MV-4-11 (cell line): ENCODE measurements around the gene FRMPD2.
"Not testable (repeated sequence)": the region's sequence is repeated elsewhere in the genome, so short reads cannot be mapped to it uniquely, and the experiment has no call there.

Source experiments
- DNase-seq: peaks from one replicate; lab custom pipeline; 2025; lab: John Stamatoyannopoulos, UW

Gene FRMPD2

DNA sequence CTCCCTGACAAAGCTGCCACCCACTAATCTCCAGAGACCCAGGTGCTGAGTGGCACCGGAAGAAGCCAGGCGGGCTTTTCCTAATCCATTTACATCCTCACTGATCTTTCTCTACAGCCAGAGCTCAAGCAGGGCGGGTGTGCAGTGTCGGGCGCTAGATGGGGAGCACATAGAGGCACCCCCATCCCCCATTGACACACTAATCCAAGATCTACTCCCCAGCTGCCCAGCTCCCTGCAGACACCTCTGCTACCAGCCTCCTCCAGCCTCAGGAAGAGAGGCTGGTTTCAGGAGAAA is 22.2 kb downstream of the FRMPD2 start:
- DNase-seq: no peak

DNA sequence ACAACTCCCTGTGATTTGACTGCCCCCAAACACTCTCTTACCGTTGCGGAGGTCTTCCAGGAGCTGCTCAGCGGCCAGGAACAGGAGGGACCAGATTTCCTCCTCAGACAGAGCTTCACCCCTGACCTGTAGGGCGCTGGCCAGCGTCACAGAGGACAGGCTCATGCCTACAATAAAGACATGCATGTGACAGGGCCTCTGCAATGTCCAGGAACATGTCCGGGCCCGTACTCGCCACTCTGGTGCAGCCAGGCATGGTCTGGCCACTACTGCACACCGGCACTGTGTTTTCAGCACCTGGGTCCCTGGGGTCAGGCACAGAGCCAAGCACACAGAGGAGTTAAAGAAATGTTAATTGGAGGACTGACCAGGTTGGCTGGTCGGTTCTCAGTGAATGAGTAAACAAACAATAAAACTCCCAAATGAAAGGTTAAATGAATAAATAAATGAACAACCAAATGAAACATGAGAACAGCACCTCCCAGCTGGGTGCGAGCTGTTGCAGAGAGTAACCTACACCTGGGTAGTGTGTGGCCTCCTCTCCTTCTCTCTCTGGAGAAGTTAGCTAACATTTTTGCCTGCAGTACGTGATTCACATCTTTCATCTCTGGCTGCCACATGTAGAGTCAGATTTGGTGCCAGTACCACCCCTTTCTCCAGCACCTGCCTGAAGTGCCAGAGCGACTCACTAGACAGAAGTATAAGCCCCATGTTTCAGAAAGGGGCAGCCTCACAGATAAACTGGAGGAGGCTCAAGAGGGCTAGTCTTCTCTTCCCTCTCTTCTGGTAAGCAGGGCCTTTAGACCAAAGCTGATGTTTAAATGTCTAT is 22.8 kb downstream of the FRMPD2 start:
- no peak for DNase-seq

DNA sequence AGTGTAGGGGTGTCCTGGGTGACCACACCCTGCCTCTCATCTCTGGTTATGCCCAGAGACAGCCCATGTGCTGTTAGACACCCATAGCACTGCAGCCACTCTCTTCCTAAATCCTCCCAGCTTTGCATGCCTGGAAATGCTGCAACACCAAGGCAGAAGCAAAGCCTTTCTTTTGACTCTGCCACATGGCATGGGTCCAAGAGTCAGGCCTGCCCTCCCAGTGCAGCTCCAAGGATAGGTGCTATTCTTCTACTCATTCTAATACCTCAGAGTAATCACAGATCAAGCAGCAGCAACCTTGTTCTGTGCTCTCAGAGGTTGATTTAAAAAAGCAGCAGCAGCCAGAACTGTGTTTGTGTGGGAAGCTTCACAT is 23.4 kb downstream of the FRMPD2 start:
- DNase-seq: no peak

DNA sequence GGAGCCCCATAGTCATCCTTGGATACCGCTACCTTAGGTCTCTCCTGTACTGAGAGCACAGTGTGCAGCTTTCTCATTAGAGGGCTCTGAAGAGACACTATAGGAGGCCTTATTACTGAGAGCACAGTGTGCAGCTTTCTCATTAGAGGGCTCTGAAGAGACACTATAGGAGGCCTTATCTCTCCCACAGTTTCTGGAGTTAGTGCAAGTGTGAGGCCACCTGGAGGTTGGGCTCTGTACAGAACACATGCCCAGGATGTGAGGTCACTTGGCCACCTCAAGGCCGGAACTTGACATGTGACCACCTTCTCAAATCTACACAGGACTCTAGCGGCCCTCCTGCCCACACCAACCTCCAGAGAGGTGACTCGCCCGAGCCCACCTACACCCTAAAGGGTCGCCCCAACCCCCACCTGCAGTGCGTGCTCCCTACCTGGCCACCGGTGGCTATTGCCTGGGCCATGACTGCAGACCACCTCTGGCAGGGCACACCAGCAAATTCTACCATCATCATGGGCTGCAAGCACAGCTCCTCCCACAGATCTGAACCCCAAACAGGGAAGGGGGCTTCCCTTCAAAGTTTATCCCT is 24.6 kb downstream of the FRMPD2 start:
- DNase-seq: no peak

DNA sequence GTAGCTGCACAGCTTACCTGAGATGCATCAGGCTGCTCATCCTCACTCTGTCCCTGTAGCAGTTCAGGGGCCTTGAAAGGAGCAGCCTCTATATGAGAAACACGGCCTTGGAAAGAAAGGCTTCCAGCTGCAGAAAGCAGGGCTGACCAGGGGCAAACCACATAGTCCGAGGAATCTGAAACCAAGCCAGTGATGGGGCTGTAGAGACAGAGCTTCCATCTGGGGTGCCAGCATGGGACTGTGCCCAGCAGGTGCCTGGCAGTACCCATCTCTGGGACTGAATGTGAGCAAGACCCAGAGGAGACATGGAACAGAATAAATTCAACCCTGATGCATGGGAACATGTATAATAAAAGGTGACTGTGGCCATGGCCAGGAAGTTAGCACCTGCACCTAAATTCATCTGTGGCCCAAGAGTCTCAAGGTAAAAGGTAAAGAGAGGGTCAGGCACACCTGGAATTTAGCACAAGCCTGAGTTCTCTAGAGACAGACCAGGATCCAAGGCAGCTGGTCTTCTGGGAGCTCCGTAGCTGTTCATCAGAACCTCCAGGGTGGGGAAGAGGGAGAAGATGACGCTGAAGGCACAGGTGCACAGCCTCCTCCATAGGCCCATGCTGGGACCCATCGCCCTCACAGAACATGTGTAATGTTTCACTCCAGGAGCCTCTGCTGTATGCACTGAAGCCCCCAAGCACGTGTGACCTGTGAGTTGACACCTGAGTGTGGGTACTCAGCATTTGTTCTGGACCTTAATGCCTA is 25.3 kb downstream of the FRMPD2 start:
- DNase-seq: no peak

DNA sequence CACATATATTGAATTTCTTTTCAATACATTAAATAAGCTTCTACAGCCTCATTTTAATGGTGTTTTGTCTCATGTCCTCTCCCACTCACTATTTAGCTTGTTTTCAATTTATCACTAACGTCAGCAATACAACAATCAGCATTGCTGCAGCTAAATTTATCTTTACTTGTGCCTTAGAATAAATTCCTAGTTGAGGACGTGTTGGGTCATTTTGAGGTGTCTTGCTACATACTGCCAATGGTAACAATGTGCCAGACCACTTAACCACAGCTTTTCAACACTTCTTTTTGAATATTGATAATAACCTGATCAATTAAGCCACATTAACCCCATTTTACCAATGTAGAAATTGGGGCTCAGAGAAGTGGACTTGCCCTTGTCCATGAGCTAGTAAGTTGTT is 26.0 kb downstream of the FRMPD2 start:
- DNase-seq: no peak

DNA sequence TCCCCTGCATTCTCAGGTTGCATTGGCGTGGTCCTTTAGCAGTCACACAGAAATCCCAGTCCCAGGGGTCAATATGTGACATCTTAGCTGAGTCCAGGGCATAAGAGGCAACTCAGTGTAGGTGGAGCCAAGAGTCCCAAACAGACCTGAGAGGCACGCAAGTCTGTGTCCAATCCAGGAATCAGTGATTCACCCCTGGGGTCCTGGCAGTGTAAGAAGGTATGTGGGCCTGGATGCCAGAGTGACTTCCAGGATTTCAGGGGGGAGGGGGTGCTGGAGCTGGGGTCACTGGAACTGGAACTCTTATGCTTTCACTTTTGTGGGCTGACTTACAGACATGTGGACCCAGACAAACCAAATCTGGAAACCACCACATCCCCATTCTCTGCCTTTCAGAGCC is 26.8 kb downstream of the FRMPD2 start:
- no peak for DNase-seq

DNA sequence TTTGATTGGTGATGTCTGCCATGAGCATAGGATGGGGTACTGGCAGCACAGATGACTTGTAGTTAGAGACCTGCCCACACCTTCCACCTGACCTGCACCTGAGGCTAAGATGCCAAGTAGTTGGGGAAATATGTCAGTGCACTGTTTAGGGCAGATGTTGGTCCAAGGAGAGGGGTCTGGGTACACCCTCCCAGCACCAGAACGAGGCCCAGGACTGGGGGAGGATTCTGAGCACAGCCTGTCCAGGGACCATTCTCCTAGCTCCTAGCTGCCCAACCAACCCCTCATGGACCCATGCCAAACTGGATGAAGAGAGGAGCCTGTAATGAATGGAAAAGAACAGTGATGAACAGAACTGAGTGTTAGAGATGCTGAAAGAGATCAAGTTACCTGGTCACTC is 28.0 kb downstream of the FRMPD2 start:
- DNase-seq: no peak

DNA sequence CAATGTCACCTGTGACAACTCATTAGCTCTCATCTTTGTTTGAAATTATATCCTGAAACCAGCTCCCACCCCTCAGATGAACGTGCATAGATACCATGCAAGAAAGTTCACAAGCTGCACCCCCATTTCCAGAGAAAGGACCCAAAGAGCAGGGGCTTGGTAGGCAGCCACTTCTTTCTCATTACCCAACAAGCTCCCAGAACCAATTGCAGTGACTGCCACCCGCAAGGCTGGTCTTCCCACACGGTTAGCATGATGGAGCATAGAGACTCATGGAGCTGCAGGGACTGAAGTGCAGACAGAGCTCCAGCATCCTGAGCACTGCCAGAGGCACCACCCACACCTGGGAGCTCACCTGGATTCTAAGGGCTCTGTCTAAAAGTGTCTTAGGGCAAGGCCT is 28.5 kb downstream of the FRMPD2 start:
- DNase-seq: no peak

DNA sequence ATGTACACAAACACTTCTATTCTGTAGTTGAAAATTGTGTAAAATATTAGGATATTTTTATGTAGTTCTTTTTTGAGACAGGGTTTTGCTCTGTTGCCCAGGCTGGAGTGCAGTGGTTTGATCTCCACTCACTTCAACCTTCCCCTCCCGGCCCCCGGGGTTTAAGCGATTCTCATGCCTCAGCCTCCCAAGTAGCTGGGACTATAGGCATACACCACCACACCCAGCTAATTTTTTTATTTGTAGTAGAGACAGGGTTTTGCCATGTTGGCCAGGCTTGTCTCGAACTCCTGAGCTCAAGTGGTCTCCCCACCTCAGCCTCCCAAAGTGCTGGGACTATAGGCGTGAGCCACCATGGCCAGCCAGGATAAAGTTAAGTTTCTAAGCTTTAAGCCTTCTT is 30.6 kb downstream of the FRMPD2 start:
- DNase-seq: not testable (repeated sequence)

DNA sequence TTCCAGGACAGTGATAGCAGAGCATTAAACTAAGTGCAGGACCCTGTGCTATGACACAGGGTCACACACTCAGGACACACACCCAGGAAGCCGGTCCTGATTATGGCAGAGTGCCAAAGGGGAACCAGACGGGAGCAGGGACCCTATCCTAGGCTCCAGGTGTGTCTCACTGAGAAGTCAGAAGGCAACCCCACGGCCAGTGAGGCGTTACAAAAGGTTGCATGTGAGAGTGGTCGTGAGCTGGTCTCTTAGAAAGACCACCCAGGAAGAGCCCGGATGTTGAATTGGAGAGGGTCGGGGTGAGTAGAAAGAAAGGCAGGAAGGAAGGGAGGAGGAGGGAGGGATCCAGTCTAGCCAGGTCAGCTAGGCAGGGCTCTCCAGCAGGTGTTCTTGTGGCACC is 31.0 kb downstream of the FRMPD2 start:
- no peak for DNase-seq

DNA sequence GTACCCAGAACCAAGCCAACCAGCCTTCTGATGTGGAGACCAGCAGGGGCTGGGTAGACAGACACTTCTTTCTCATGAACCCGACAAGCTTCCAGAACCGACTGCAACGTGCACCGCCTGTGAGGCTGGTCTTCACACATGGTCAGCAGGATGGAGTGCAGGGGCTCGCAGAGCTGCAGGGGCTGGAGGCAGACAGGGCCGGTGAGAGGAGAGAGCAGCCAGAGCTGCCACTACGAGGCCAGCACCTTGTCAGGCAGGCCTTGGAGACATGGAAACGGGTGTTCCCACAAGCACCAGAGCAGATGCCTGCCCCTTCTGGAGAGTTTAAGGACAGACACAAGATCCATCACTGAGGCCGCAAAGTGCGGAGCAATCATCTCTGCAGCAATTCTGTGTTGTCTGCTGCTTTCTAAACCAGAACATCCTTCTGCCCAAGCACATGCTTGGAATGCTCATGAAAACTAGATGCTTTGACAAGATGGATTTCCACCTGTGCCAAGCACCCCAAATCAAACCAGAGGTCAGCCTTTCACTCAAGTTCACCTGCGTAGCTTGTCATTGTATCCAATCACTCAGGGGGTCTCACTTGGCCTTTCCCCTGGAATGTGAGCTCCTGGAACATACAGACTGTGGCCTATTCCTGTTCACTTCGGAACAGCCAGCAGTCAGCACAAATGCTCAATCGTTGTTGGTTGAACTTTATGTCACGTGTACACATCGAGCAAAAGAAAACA is 32.2 kb downstream of the FRMPD2 start:
- no peak for DNase-seq

DNA sequence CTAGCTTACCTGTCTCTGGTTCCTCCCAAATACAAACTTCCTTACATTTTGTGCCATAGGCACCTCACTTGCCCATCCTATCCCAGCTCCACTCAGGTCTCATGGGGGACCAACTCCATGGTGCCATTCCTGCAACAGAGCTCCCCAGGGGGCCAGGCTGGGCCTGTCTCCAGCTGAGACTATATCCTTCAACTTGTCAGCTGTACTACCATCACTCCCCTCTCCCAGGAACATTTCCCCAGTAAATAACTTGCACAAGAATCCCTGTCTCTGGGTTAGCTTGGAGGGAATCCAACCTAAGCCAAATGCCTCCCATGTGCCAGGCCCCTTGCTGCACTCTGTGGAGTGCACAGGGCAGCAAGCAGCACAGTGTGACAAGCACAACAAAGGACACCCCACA is 33.2 kb downstream of the FRMPD2 start:
- DNase-seq: no peak

DNA sequence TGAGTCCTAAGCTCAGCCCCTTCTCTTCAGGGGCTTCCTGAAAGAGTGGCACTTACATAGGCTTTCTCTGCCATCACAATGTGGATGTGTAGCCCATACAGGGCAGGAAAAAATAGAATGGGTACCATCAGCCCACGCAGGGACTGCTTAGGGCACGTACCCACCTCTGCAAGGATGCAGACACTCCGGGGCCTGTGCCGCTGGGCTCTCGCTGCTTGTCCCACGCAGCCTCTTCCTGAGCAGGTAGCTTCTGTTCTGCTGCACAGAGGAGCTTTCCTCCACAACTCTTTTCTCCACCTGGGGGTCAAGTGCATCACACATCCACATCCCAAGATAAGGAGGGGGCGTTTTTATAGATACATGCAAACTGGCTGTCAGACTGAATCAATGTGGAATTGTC is 34.3 kb downstream of the FRMPD2 start:
- DNase-seq: no peak

DNA sequence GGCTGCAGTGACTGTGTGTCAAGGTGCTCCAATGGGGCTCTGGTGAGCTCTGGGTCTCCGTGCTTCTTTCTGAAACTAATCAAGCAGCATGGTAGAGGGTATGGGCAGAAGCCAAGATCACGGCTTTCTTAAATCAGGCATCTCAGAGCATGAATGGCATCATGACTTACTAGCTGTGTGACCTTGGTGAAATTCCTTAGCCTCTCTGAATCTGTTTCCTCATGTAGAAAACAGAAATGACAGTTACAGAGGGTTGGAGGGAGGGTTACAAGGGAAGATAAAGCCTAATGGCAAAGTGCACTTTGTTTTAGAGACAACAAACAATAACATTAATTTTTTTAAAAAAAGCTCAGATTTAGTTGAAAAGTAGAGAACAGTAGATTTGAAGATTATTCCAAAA is 34.9 kb downstream of the FRMPD2 start:
- no peak for DNase-seq

DNA sequence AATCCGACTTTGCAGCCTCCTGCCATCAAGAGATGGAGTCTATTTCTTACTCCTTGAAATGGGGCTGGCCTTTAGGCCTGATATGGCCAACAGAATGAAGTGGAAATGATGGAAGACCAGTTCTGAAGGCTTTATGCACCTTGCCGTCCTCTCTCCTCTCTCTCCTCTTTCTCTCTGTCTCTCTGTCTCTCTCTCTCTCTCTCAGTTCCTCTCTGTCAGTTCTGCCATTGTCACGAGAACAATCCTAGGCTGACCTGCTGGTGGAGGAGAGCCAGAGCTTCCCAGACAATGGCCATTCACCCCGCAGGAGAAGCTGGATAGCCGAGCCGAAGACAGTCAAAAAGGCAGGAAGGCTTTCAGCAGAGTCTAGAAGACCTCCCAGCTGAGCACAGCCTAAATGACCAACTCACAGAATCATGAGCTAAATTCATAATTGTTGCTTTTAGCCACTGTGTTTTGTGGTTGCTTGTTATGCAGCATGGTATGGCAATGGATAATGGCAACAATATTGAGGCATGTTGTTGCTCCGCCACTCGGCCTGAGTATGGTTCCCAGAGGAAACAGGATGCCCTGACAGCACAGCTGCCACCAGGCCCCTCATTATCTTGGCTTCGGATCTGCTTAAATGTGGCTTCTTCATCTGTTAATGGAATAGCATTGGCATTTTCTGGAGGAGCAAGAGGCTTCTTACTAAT is 35.5 kb downstream of the FRMPD2 start:
- no peak for DNase-seq

DNA sequence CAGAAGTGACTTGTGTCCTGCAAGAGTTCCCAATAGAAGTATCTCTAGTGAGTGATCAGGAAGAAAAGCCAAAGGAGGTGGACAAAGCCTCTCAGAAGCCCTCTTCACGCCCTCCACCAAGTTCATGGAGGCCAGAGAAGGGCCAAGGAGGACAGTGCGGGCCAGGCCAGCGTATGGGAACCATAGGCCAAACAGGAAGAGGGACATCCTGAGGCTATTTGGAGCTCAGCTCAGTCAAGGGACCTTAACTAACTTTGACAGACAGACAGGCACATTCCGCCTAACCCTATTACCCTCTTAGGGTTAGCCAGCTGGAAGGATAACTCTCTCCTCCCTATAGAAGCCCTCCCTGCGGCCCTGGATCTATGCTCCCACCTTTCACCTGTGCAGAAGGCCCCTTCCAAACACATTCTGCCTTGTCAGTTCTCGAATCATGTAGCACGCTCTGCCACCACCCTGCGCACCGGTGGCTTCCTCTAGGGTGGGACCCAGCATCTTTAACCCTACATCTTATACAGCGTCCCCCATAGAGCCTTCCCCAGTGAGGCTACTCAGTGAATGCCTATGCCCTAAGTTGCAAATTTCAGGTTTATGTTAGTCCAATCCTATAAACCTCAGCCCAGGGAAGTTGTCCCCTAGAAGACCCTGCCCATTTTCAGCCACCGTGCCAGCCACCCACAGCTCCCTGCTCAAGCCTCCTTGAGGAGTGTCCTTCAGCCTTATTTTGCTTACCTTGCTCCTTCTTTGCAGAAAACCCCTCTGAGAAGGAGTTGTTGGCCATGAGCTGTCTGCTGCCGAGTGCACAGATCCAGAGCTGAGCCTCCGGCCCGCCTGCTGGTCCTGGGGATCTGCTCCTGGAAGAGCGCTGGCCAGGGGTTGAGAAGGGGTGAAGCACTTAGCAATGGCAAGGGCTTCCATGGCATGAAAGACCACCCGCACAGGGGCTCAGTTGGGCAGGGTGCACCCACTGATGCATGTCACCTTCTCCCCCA is 36.9 kb downstream of the FRMPD2 start:
- no peak for DNase-seq

DNA sequence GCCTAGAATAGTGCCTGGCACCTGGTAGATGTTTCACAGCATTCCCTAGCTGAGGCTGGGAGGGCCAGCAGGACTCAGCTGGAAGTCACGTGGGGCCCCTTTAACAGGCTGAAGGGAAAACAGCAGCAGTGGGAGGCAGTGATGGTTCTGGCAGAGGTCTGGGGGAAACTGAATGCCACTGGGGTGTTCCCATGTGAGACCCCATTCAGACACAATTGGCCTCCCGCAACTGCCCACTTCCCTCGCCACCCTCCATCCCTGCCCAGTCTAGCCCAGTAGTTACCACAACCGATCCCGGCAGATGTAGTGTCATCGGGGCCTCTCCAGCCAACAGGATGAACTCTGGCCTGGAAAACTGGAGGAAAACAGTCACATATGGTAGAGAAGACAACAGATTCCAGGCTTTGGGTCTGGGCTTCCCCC is 38.3 kb downstream of the FRMPD2 start:
- DNase-seq: no peak

DNA sequence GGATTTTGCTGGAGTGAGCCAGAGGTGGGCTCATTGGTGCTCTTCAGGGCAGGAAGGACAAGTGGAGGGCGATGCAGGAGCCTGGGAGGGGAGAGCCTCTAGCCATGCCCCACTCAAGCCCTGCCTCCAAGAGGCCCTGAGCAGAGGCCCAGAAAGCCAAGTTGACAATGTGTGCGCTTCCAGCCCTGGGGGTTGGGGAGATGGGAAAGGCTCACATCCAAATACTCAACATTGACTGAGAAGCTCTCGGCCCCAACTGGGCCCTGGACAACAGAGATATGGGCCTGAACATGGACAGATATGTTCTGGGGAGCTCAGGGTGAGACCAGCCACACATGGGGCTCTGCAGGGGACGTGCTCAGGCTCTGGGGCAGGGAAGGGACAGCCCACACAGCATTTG is 39.0 kb downstream of the FRMPD2 start:
- DNase-seq: no peak

DNA sequence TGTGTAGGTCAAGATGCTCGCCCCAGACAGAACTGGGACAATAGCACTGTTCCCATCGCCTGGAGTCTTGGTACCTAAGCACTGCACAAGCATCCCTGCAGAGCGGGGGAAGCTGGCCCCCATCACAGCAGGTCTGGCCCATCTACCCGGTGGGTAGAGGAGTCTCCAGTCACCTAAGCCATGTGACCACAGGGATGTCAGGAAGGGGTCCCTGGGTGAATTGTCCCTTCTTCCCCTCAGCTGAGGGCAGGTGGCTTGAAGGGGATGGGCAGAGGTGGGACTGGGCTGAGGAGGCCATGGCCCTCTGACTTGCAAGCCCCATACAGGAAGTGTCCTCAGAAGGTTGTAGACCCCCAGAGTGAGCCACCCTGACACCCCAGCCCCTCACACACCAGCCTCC is 39.7 kb downstream of the FRMPD2 start:
- no peak for DNase-seq

DNA sequence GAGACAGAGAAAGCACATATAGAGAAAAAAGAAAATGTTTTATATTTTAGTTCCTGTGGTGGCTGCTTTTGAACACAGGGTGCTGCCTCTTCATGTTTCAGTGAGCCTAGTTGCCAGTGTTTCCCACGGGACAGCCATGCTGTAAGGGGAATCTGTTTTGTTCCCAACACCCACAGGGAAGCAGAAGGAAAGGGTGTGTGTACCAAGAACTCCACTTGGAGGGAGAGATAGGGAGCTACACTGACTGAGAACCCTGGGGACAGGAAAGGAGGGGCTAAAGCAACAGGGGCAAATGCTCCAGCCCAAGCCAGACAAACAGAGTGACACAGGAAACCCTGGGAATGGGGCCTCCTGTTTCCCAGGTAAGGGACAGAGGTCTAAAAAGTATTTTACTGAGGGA is 40.2 kb downstream of the FRMPD2 start:
- no peak for DNase-seq
